Ovary (tissue), 9 donors: ENCODE results near the gene SURF2. TPM values are rescaled to one million over a fixed set of nuclear protein-coding genes. Genes with fewer than 3 reads are reported as not detected.
"Not testable (repeated sequence)": the region's sequence is repeated elsewhere in the genome, so short reads cannot be mapped to it uniquely, and the experiment has no call there.

ENCODE experiments used
- DNase-seq, 5 donors: peaks; one replicate each; pipeline ENCODE4 v3.0.0-alpha.2; 2019 to 2020
- H3K27ac ChIP-seq, 2 donors: fragments of 200-600 bp; one replicate each; pipeline versions ENCODE4 v1.5.1 to v1.8.0; 2019 to 2022
- H3K27me3 ChIP-seq: fragments of 200-600 bp; one replicate; pipeline ENCODE4 v1.8.0; 2022
- H3K36me3 ChIP-seq: fragments of 200-600 bp; sonication (generic); one replicate; pipeline ENCODE4 v1.5.1; 2019
- H3K4me1 ChIP-seq: one replicate; pipeline ENCODE4 v1.8.1; 2013; ENCODE audit warnings: mild to moderate bottlenecking, moderate library complexity; ENCODE audit not compliant: insufficient read depth
- H3K4me3 ChIP-seq: fragments of 200-600 bp; sonication (generic); one replicate; pipeline ENCODE4 v1.5.1; 2017
- H3K9me3 ChIP-seq, 2 donors: fragments of 200-600 bp in 1 of 2; sonication (generic) in 1 of 2; one replicate each; pipeline versions ENCODE4 v1.5.1 to v1.8.1; 2013 to 2019; ENCODE audit warnings: mild to moderate bottlenecking in 1 of 2, moderate library complexity in 1 of 2
- EP300 ChIP-seq: sonication (generic); formaldehyde crosslinking; IDR thresholded peaks from one replicate; pipeline ENCODE4 v1.6.1; 2017; ENCODE audit warnings: antibody characterized with exemption
- POLR2A ChIP-seq: fragments of 450-650 bp; IDR thresholded peaks from one replicate; pipeline ENCODE4 v1.6.1; 2017; ENCODE audit warnings: antibody characterized with exemption, mild to moderate bottlenecking, moderate library complexity
- WGBS, 3 donors: extraction: QIAGEN DNeasy Blood & Tissue Kit in 1 of 3; methylation state at CpG; one replicate each; pipeline versions ENCODE4 v1.1.5 to v1.1.7; 2013 to 2017; 5-methylcytosine and 5-hydroxymethylcytosine counted together
- intact Hi-C, 4 donors: fragments of 100-400 bp; cut with DNase I; formaldehyde crosslinking; loops; one replicate each; pipeline versions ENCODE4 v1.11.0 to v1.15.1; 2022 to 2023
- polyA plus RNA-seq, 2 donors: library from polyadenylated mRNA; stranded (reverse); fragments of 200-250 nt in 1 of 2; fragments of 350-450 nt in 1 of 2; fragmentation: Illumina TruSeq in 1 of 2; extraction: RNeasy Lipid Tissue Mini Kit (QIAGEN cat#74804) in 1 of 2; gene quantifications; one replicate each; pipeline ENCODE4 v1.2.3, GENCODE V29; 2013 to 2014
- total RNA-seq, 7 donors: library from RNA; depleted of rRNA in 2 of 7; stranded (reverse); fragments of >200 nt in 2 of 7; fragmentation: NEBNext Ultra II Directional in 3 of 7; extraction: Animal tissue kit (Norgen Biotek cat#: 25700) in 3 of 7; gene quantifications; one replicate each; pipeline versions ENCODE4 v1.1.0 to v1.2.4, GENCODE V29; 2016 to 2023
- TF ChIP-seq, protein P1 (sequence below), 3 donors: fragments of 450-650 bp in 2 of 3; fragments of 200-600 bp in 1 of 3; IDR thresholded peaks; one replicate each; pipeline versions ENCODE4 v1.5.1 to v1.8.0; 2016 to 2022; ENCODE audit warnings: antibody characterized with exemption in 3 of 3, mild to moderate bottlenecking in 1 of 3
- donor health status: DM: no; HTN: no; CAD: no; lungs with moderate emphysema.
- donor health status: DM: no; HTN: no; CAD: no.
- donor health status: Bipolar disorder and iron deficiency.
- donor health status: DM: yes; HTN: yes; CAD: no.
- donor health status: DM: no; HTN: no; CAD: no.
- donor health status: DM: yes; HTN: yes; CAD: no.

SURF2 gene
- total and polyA plus RNA-seq, 9 donors, result 8.6 to 30.4 (median 15.8) TPM

DNA sequence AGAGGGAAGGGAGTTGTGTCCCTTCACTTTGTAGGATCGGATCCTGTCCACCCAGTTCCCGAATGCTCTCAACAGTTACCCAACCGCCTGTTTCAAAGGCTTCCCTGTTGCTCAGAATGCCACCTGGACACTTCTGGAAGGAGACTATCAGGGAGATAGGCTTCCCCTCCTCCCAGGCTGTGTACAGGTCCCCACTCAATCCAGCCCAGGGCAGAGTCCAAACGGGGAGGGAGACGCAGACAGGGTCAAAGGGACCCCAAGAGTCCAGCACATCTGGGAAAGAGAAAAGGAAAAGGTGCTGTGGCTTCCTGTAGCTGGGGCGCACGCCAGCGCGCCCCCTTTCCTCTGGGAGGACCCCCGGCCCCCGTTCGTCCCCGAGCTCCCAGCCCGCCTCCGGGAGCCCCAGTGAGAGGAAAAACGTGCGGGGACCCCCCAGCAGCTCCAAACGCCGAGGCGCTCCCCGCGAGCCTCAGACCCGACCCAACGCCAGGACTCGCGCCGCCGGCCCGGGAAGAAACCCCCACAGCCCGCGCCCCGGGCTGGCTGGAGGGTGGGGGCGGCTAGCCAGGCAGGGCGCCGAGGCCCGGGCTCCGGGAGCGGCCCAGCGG, 18.9 kb downstream of the SURF2 start:
- H3K4me1 ChIP-seq, result peaks cover 11% of the 10 kb centered on the region
- TF ChIP-seq EP300 (no peak), POLR2A (no peak)
- TF ChIP-seq, protein P1, sequence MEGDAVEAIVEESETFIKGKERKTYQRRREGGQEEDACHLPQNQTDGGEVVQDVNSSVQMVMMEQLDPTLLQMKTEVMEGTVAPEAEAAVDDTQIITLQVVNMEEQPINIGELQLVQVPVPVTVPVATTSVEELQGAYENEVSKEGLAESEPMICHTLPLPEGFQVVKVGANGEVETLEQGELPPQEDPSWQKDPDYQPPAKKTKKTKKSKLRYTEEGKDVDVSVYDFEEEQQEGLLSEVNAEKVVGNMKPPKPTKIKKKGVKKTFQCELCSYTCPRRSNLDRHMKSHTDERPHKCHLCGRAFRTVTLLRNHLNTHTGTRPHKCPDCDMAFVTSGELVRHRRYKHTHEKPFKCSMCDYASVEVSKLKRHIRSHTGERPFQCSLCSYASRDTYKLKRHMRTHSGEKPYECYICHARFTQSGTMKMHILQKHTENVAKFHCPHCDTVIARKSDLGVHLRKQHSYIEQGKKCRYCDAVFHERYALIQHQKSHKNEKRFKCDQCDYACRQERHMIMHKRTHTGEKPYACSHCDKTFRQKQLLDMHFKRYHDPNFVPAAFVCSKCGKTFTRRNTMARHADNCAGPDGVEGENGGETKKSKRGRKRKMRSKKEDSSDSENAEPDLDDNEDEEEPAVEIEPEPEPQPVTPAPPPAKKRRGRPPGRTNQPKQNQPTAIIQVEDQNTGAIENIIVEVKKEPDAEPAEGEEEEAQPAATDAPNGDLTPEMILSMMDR (IDR thresholded peaks at IDR 0.05), result no peak
- intact Hi-C loops, result no loop called here
- no peaks in the 10 kb centered on the region for H3K27me3 ChIP-seq
- WGBS, 3 donors, result 0 to 1% (median 0%) methylated on average over 16 to 39 of the region's 39 CpGs
- DNase-seq, result no peak
- H3K4me3 ChIP-seq, result peak overlapping the region; percentile 93
- peak overlapping the region; percentile 45 to 91 for H3K27ac ChIP-seq
- no peaks in the 10 kb centered on the region for H3K9me3 ChIP-seq
- H3K36me3 ChIP-seq, result no peaks in the 10 kb centered on the region

DNA sequence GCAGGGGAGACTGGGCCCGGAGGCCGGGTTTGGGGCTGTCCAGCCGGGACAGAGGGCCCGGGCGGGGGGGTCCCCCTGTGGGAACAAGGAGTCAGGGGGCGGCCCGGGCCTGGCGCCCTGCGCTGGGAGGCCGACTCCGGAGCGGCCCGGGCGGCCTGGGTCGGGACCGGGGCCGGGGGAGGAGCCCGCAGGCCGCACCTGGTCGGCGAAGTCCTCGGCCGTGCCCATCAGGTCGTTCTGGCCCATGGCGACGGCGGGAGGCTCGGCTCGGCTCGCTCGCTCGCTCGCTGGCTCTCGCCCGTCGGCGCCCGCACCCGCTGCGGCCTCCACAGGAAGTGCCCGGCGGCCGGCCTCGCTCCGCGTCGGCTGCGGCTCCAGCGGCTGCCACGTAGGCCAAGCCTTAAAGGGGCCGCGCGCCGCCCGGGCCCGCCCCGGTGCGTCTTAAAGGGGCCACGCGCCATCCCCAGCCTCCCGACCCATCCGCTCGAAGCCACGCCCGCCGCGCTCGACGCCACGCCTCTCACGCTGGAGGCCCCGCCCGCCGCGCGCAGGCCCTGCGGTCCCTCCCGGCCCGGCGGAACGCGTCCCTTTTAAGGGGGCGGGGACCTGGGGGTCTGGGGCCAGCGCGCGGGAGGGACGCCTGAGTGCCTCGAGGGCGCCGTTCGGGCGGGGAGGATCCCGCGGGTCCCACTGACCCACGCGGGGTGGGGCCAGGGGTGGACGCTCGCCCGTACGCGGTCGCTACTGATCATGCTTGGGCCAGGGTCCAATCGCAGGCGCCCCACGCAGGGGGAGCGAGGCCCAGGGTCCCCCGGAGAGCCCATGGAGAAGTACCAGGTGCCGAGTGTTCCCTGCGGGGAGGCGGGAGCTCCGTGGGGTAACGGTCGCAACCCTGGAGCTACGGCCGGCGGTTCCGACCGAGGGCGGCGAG, 19.6 kb downstream of the SURF2 start, which contains the start of the genes STKLD1 and SURF4:
TSS of gene STKLD1 (plus strand) at position 643 of the 931 bp plus-strand sequence. CDS start at position 751, 108 bp downstream.
TSS of gene SURF4 (minus strand) at position 337 of the 931 bp plus-strand sequence. CDS start at position 246, 91 bp downstream.
- peak; percentile 93 to 98 (median 95) for DNase-seq
- intact Hi-C loops, result no loop called here
- WGBS, 3 donors, result 0 to 1% (median 1%) methylated on average over 46 to 120 of the region's 120 CpGs
- Histone ChIP-seq H3K4me3 (peak within 1 kb of the TSS; percentile 93), H3K4me1 (peaks cover 10% of the 10 kb centered on the region), H3K27ac (peak within 1 kb of the TSS; percentile 45 to 91), H3K36me3 (no peaks in the 10 kb centered on the region), H3K9me3 (no peaks in the 10 kb centered on the region), H3K27me3 (no peaks in the 10 kb centered on the region)
- TF ChIP-seq POLR2A (peak; percentile 89), EP300 (no peak)
- TF ChIP-seq, protein P1 (IDR thresholded peaks at IDR 0.05), result peak in 1 of 3 donors; percentile 45

DNA sequence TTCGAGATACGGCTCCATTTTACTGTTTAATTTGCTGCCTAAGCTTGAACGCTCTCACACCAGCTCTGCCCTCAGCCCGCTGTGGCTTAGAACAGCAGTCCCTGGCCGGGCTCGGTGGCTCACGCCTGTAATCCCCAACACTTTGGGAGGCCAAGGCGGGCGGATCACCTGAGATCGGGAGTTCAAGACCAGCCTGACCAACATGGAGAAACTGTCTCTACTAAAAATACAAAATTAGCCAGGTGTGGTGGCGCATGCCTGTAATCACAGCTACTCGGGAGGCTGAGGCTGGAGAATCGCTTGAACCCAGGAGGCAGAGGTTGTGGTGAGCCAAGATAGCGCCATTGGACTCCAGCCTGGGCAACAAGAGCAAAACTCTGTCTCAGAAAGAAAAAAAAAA, 20.9 kb downstream of the SURF2 start:
- DNase-seq, H3K4me3 ChIP-seq, intact Hi-C loops, H3K9me3 ChIP-seq, H3K36me3 ChIP-seq, H3K4me1 ChIP-seq, H3K27me3 ChIP-seq, H3K27ac ChIP-seq: not testable (repeated sequence)
- 86 to 89% (median 88%) methylated on average over 14 of the region's 14 CpGs for whole genome bisulfite sequencing, 3 donors

DNA sequence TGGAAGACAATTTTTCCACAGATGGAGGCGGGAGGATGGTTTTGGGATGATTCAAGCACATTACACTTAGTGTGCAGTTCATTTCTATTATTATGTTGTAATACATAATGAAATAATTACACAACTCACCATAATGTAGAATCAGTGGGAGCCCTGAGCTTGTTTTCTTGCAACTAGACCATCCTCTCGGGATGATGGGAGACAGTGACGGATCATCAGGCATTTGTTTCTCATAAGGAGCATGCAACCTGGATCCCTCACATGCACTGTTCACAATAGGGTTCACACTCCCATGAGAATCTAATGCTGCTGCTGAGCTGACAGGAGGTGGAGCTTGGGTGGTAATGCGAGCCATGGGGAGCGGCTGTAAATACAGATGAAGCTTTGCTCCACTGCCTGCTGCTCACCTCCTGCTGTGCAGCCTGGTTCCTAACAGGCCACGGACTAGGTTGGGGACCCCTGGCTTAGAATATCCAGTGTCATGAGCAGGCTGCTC, 21.4 kb downstream of the SURF2 start:
- H3K27me3 ChIP-seq, result no peaks in the 10 kb centered on the region
- no peak overlapping the region for H3K4me3 ChIP-seq
- H3K9me3 ChIP-seq, result no peaks in the 10 kb centered on the region
- H3K4me1 ChIP-seq, result no peaks in the 10 kb centered on the region
- no peak overlapping the region for H3K27ac ChIP-seq
- no peak for TF ChIP-seq POLR2A
- TF ChIP-seq, protein P1 (IDR thresholded peaks at IDR 0.05), result no peak
- TF ChIP-seq EP300, result no peak
- intact Hi-C loops, result no loop called here
- DNase-seq, result no peak
- WGBS, 3 donors, result 73 to 84% (median 78%) methylated on average over 6 of the region's 6 CpGs
- no peaks in the 10 kb centered on the region for H3K36me3 ChIP-seq
